Lung (tissue), 12 donors: ENCODE data around the gene ARHGAP18. TPM values are rescaled to one million over a fixed set of nuclear protein-coding genes. Genes with fewer than 3 reads are reported as not detected.

Experiments used
- ATAC-seq: fragments of 200-7000 bp; cut with Tn5 transposase; one replicate; pipeline ENCODE4 v1.9.1; 2020; ENCODE audit warnings: moderate number of reproducible peaks; ENCODE audit not compliant: insufficient read depth, low FRiP score
- DNase-seq, 3 donors: peaks; one replicate each; pipeline ENCODE4 v3.0.0-alpha.2; 2013 to 2017
- H3K27ac ChIP-seq, 2 donors: one replicate each; pipeline ENCODE4 v1.5.1; 2013; ENCODE audit warnings: mild to moderate bottlenecking in 2 of 2, moderate library complexity in 2 of 2, control low read depth in 1 of 2, inconsistent platforms in 1 of 2, low read depth in 1 of 2, low read length in 1 of 2
- H3K27me3 ChIP-seq, 3 donors: one replicate each; pipeline ENCODE4 v1.5.1; 2013; ENCODE audit warnings: low read length in 2 of 3; ENCODE audit not compliant: control insufficient read depth in 3 of 3, insufficient read depth in 3 of 3
- H3K36me3 ChIP-seq, 4 donors: one replicate each; pipeline ENCODE4 v1.5.1; 2013; ENCODE audit warnings: low read length in 4 of 4, mild to moderate bottlenecking in 1 of 4, moderate library complexity in 1 of 4; ENCODE audit not compliant: control insufficient read depth in 4 of 4, insufficient read depth in 4 of 4
- H3K4me1 ChIP-seq, 5 donors: one replicate each; pipeline ENCODE4 v1.5.1; 2013; ENCODE audit warnings: low read length in 5 of 5, mild to moderate bottlenecking in 2 of 5, moderate library complexity in 1 of 5; ENCODE audit not compliant: control insufficient read depth in 5 of 5, insufficient read depth in 5 of 5
- H3K4me3 ChIP-seq: one replicate; pipeline ENCODE4 v1.5.1; 2013; ENCODE audit warnings: mild to moderate bottlenecking, control low read depth, moderate library complexity
- H3K9ac ChIP-seq, 2 donors: one replicate each; pipeline ENCODE4 v1.5.1; 2013; ENCODE audit warnings: low read length in 2 of 2, control low read depth in 1 of 2; ENCODE audit not compliant: insufficient read depth in 1 of 2
- H3K9me3 ChIP-seq, 4 donors: one replicate each; pipeline ENCODE4 v1.5.1; 2013; ENCODE audit warnings: low read length in 3 of 4, mild to moderate bottlenecking in 1 of 4, moderate library complexity in 1 of 4; ENCODE audit not compliant: control insufficient read depth in 4 of 4, insufficient read depth in 3 of 4
- CTCF ChIP-seq: IDR thresholded peaks from 2 replicates; pipeline ENCODE4 v1.5.1; 2012; ENCODE audit warnings: mild to moderate bottlenecking; ENCODE audit errors: control extremely low read depth, extremely low read depth
- WGBS, 2 donors: extraction: QIAGEN DNeasy Blood & Tissue Kit; methylation state at CpG; one replicate each; pipeline ENCODE4 v1.1.7; 2013; 5-methylcytosine and 5-hydroxymethylcytosine counted together
- polyA plus RNA-seq, 2 donors: library from polyadenylated mRNA; stranded (reverse); fragments of 200-250 nt; gene quantifications; one replicate each; pipeline ENCODE4 v1.2.1, GENCODE V29; 2013
- total RNA-seq, 2 donors: library from RNA; depleted of rRNA in 1 of 2; stranded (reverse); fragments of >200 nt in 1 of 2; gene quantifications; one replicate each; pipeline ENCODE4 v1.2.1, GENCODE V29; 2014 to 2021
- donor health status: control.
- donor health status: control.
- donor health status: Bipolar disorder and iron deficiency.
- donor health status: healthy.
- donor health status: DM: yes; HTN: yes; CAD: no.

ARHGAP18 gene
- total and polyA plus RNA-seq, 4 donors: 16.4 to 70.7 (median 33.0) TPM

- ATAC-seq (no peak), DNase-seq (no peak)
- Histone ChIP-seq H3K27me3 (no peaks in the 10 kb centered on the region), H3K27ac (no peak overlapping the region), H3K36me3 (peaks cover 0 to 8% (median 0%) of the 10 kb centered on the region in 4 donors), H3K9me3 (no peaks in the 10 kb centered on the region), H3K4me1 (no peaks in the 10 kb centered on the region), H3K4me3 (no peak overlapping the region), H3K9ac (no peak overlapping the region)
- no peak for TF ChIP-seq CTCF
- 71 to 91% methylated on average over 3 of the region's 3 CpGs for WGBS, 2 donors
Observed at GRCh38 chr6:129593233-129593564, 116.8 kb downstream of the ARHGAP18 start.

- ATAC-seq: no peak
- no peak for TF ChIP-seq CTCF
- no peaks in the 10 kb centered on the region for H3K9me3 ChIP-seq
- H3K27me3 ChIP-seq: no peaks in the 10 kb centered on the region
- peaks cover 0 to 8% (median 0%) of the 10 kb centered on the region in 4 donors for H3K36me3 ChIP-seq
- H3K4me3 ChIP-seq: no peak overlapping the region
- 86 to 91% methylated on average over 6 of the region's 6 CpGs for WGBS, 2 donors
- no peak for DNase-seq
- no peak overlapping the region for H3K27ac ChIP-seq
- H3K9ac ChIP-seq: no peak overlapping the region
- H3K4me1 ChIP-seq: no peaks in the 10 kb centered on the region
Observed at GRCh38 chr6:129592516-129593232, 117.3 kb downstream of the ARHGAP18 start.

- Histone ChIP-seq H3K9ac (no peak overlapping the region), H3K27me3 (no peaks in the 10 kb centered on the region), H3K9me3 (no peaks in the 10 kb centered on the region), H3K36me3 (peaks cover 0 to 8% (median 0%) of the 10 kb centered on the region in 4 donors), H3K27ac (no peak overlapping the region), H3K4me1 (no peaks in the 10 kb centered on the region), H3K4me3 (no peak overlapping the region)
- ATAC-seq: no peak
- DNase-seq: no peak
- WGBS, 2 donors: 94 to 97% methylated on average over 4 of the region's 4 CpGs
- no peak for TF ChIP-seq CTCF
Observed at GRCh38 chr6:129590408-129591022, 119.5 kb downstream of the ARHGAP18 start.
